ENCODE measurements around the gene BPIFB6.

The BPIFB6 gene

DNA sequence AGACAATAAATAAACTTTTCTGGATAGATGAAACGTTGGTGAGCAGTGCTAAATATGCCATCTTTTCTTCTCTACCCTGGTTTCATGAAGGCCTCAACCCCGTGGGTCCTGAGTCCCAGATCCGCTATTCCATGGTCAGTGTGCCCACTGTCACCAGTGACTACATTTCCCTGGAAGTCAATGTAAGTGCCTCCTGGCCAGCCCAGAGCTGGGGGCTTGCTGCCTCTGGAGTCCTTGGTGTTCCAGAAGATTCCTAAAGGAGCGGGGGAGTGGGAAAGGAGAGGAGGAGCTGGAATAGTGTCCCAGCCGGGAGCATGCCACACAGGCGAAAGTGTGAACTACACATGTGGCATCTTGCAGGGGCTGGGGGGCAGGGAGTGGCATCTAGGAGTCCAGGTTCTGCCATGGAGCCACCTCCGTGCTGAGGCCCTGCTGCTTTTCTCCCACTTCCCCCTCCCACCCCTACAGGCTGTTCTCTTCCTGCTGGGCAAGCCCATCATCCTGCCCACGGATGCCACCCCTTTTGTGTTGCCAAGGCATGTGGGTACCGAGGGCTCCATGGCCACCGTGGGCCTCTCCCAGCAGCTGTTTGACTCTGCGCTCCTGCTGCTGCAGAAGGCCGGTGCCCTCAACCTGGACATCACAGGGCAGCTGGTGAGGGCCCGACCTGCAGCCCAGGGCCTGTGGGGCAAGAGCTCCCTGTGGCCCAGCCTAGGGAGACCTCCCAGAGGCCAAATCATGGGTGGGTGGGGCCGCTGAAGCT is 13.1 kb upstream of the BPIFB6 start:
- Histone ChIP-seq H3K36me3 (ENCODE audit: control insufficient read depth in 2 of 2, insufficient read depth in 2 of 2, low read length in 2 of 2) (no peaks in the 10 kb centered on the region), H3K4me3 (ENCODE audit: low read length in 2 of 2) (no peak overlapping the region), H3K27me3 (ENCODE audit: control insufficient read depth in 2 of 2, insufficient read depth in 2 of 2, low read length in 2 of 2) (peaks cover 2 to 3% of the 10 kb centered on the region in 2 donors), H3K27ac (ENCODE audit: low read depth in 2 of 2, low read length in 2 of 2) (no peak overlapping the region), H3K9ac (ENCODE audit: low read depth in 1 of 2, low read length in 2 of 2) (no peak overlapping the region), H3K9me3 (ENCODE audit: control insufficient read depth in 2 of 2, low read length in 2 of 2) (no peaks in the 10 kb centered on the region), H3K4me1 (ENCODE audit: control insufficient read depth in 2 of 2, insufficient read depth in 2 of 2, low read length in 2 of 2) (no peaks in the 10 kb centered on the region)

DNA sequence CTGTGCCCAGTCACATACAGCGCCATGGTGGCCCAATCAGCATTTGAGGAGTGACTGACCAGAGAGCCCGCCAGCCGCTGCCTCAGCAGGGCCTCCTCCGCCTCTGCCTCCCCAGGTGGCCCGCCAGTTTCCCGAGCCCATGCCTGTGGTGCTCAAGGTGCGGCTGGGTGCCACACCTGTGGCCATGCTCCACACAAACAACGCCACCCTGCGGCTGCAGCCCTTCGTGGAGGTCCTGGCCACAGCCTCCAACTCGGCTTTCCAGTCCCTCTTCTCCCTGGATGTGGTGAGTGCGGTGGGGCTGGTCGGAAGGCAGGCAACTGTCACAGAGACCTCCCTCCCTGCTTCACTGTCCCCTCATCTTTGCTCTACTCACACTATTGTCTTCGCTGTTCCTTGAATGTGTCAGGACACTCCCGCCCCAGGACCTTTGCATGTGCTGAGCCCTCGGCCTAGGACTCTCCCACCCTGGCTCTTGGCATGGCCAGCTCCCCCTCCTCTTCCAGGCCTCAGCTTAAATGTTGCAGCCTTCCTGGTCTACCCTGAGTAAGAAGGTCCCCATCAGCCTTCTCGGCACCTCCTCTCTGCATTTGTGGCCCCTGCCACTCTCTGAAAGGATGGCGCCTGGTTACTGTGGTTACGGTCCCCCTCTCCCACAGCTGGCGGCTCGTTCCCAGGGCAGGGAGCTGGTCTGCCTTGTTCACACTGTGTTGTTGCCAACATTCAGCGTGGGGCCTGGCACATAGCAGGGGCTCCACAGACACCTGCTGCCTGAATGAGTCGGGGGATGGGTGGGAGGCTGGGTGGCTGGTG is 11.8 kb upstream of the BPIFB6 start:
- Histone ChIP-seq H3K9me3 (ENCODE audit: control insufficient read depth in 2 of 2, low read length in 2 of 2) (no peaks in the 10 kb centered on the region), H3K9ac (ENCODE audit: low read depth in 1 of 2, low read length in 2 of 2) (no peak overlapping the region), H3K4me3 (ENCODE audit: low read length in 2 of 2) (no peak overlapping the region), H3K4me1 (ENCODE audit: control insufficient read depth in 2 of 2, insufficient read depth in 2 of 2, low read length in 2 of 2) (no peaks in the 10 kb centered on the region), H3K27me3 (ENCODE audit: control insufficient read depth in 2 of 2, insufficient read depth in 2 of 2, low read length in 2 of 2) (peaks cover 2 to 3% of the 10 kb centered on the region in 2 donors), H3K36me3 (ENCODE audit: control insufficient read depth in 2 of 2, insufficient read depth in 2 of 2, low read length in 2 of 2) (no peaks in the 10 kb centered on the region), H3K27ac (ENCODE audit: low read depth in 2 of 2, low read length in 2 of 2) (no peak overlapping the region)

DNA sequence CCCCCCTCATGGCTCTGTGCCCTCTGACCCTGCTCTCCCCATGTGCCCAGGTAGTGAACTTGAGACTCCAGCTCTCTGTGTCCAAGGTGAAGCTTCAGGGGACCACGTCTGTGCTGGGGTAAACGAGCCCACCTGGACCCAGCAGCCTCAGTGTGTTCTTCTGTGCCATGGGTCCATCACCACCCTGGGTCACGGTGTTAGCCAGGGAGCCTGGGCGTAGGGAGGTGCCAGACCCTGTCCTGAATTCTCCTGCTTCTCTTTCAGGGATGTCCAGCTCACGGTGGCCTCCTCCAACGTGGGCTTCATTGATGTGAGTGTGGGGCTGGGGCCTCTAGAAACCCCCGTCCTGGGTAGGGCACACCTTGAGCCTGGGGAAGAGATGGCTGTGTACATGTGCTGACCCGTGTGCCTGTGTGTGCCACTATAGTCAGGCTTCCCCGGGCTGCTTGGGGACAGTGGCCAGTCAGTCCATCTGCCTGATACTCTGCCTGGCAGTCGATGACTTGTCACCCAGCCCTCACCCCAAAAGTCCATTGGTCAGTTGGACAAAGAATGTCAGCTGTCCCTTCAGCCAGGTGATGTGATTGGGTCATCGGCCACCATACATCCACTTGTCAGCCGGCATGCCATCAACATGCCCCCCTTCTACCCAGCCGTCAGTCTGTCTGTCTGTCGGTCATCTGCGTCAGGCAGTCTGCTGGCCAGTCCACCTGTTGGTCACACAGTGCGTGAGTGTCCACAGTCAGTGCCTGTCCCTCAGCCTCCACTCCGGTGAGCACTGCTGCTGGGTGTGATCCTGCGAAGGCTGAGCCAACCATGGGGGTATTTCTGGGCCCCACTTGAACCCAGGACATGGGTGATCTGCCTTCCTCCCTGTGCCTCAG is 10.9 kb upstream of the BPIFB6 start:
- H3K4me3 ChIP-seq (ENCODE audit: low read length in 2 of 2): no peak overlapping the region
- no peak overlapping the region for H3K9ac ChIP-seq (ENCODE audit: low read depth in 1 of 2, low read length in 2 of 2)
- no peak overlapping the region for H3K27ac ChIP-seq (ENCODE audit: low read depth in 2 of 2, low read length in 2 of 2)
- no peaks in the 10 kb centered on the region for H3K9me3 ChIP-seq (ENCODE audit: control insufficient read depth in 2 of 2, low read length in 2 of 2)
- H3K36me3 ChIP-seq (ENCODE audit: control insufficient read depth in 2 of 2, insufficient read depth in 2 of 2, low read length in 2 of 2): no peaks in the 10 kb centered on the region
- peaks cover 0 to 2% of the 10 kb centered on the region in 2 donors for H3K27me3 ChIP-seq (ENCODE audit: control insufficient read depth in 2 of 2, insufficient read depth in 2 of 2, low read length in 2 of 2)
- H3K4me1 ChIP-seq (ENCODE audit: control insufficient read depth in 2 of 2, insufficient read depth in 2 of 2, low read length in 2 of 2): no peaks in the 10 kb centered on the region

DNA sequence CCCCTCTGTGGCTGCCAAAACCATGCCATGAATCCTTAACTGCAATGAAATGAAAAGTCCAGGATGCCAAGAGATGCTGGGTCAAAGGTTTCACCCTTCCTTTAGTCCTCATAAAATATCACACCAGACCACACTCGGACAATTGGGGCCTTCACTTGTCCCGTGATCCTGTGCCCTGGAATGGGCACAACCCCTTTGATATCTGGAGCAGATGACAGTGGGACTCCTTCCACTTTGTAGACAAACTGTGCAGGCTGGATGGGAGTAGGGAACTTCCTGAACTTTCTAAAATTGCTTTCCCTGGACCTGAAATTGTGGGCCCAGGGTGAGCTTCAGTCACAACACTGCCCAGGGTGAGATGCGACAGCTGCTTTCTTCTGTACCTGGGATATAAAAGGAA is 9.6 kb upstream of the BPIFB6 start:
- no peak overlapping the region for H3K9ac ChIP-seq (ENCODE audit: low read depth in 1 of 2, low read length in 2 of 2)
- no peak overlapping the region for H3K4me3 ChIP-seq (ENCODE audit: low read length in 2 of 2)
- peaks cover 0 to 2% of the 10 kb centered on the region in 2 donors for H3K27me3 ChIP-seq (ENCODE audit: control insufficient read depth in 2 of 2, insufficient read depth in 2 of 2, low read length in 2 of 2)
- no peaks in the 10 kb centered on the region for H3K36me3 ChIP-seq (ENCODE audit: control insufficient read depth in 2 of 2, insufficient read depth in 2 of 2, low read length in 2 of 2)
- H3K27ac ChIP-seq (ENCODE audit: low read depth in 2 of 2, low read length in 2 of 2): no peak overlapping the region
- H3K9me3 ChIP-seq (ENCODE audit: control insufficient read depth in 2 of 2, low read length in 2 of 2): no peaks in the 10 kb centered on the region
- no peaks in the 10 kb centered on the region for H3K4me1 ChIP-seq (ENCODE audit: control insufficient read depth in 2 of 2, insufficient read depth in 2 of 2, low read length in 2 of 2)

DNA sequence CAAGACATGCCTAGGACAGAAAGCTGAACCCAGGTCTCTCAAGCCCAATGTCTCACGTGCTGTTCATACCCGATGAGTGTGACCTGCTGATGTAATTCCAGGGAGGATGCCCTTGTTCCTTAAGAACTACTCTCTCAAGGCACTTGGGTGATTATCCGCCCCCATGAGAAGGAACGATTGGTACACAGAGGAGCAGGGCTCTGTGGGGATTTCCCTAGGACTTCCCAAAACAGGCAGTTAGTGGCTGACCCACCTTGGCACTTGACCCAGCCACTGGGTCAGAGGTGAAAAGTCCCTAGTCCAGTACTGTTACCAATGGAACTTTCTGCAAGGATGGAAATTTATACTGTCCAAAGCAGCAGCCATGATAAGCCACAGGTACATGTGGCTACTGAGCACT is 9.2 kb upstream of the BPIFB6 start:
- no peak overlapping the region for H3K9ac ChIP-seq (ENCODE audit: low read depth in 1 of 2, low read length in 2 of 2)
- no peak overlapping the region for H3K4me3 ChIP-seq (ENCODE audit: low read length in 2 of 2)
- no peak overlapping the region for H3K27ac ChIP-seq (ENCODE audit: low read depth in 2 of 2, low read length in 2 of 2)
- H3K4me1 ChIP-seq (ENCODE audit: control insufficient read depth in 2 of 2, insufficient read depth in 2 of 2, low read length in 2 of 2): no peaks in the 10 kb centered on the region
- H3K27me3 ChIP-seq (ENCODE audit: control insufficient read depth in 2 of 2, insufficient read depth in 2 of 2, low read length in 2 of 2): peaks cover 0 to 2% of the 10 kb centered on the region in 2 donors
- H3K36me3 ChIP-seq (ENCODE audit: control insufficient read depth in 2 of 2, insufficient read depth in 2 of 2, low read length in 2 of 2): no peaks in the 10 kb centered on the region
- H3K9me3 ChIP-seq (ENCODE audit: control insufficient read depth in 2 of 2, low read length in 2 of 2): no peaks in the 10 kb centered on the region

DNA sequence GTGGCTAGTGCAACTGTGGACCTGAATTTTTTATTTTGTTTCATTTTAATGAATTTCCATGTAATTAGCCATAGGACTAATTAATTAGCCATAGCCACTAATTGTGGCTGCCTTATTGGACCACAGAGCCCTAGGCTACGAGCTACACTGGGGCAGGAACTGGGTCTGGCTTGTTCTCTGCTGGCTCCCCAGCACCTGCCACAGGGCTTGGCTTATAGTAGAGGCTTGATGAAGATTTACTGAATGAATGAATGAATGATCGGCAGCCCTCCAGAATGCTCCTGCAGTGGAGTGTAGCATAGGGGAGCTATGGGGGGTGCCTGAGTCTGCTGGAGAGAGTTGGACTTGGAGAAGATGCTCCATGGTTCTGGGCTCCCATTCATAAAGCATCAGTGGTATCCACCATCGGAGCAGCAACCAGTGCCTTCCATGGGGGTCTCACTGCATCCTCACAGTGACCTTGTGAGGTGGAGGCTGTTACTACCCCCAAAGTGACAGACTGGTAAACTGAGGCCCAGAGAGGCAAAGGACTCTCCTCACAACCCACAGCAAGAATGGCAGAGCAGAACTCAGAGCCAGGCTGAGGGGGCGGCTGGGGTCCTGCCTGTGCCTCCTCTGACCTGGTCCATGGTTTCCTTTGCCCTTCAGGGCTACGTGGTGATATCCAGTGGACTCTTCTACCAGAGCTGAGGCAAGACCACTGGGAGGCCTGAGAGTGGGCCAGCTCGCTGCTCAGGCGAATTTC is 8.6 kb upstream of the BPIFB6 start:
- no peaks in the 10 kb centered on the region for H3K4me1 ChIP-seq (ENCODE audit: control insufficient read depth in 2 of 2, insufficient read depth in 2 of 2, low read length in 2 of 2)
- H3K9ac ChIP-seq (ENCODE audit: low read depth in 1 of 2, low read length in 2 of 2): no peak overlapping the region
- H3K27me3 ChIP-seq (ENCODE audit: control insufficient read depth in 2 of 2, insufficient read depth in 2 of 2, low read length in 2 of 2): peaks cover 0 to 2% of the 10 kb centered on the region in 2 donors
- H3K4me3 ChIP-seq (ENCODE audit: low read length in 2 of 2): no peak overlapping the region
- H3K36me3 ChIP-seq (ENCODE audit: control insufficient read depth in 2 of 2, insufficient read depth in 2 of 2, low read length in 2 of 2): no peaks in the 10 kb centered on the region
- no peaks in the 10 kb centered on the region for H3K9me3 ChIP-seq (ENCODE audit: control insufficient read depth in 2 of 2, low read length in 2 of 2)
- H3K27ac ChIP-seq (ENCODE audit: low read depth in 2 of 2, low read length in 2 of 2): no peak overlapping the region

DNA sequence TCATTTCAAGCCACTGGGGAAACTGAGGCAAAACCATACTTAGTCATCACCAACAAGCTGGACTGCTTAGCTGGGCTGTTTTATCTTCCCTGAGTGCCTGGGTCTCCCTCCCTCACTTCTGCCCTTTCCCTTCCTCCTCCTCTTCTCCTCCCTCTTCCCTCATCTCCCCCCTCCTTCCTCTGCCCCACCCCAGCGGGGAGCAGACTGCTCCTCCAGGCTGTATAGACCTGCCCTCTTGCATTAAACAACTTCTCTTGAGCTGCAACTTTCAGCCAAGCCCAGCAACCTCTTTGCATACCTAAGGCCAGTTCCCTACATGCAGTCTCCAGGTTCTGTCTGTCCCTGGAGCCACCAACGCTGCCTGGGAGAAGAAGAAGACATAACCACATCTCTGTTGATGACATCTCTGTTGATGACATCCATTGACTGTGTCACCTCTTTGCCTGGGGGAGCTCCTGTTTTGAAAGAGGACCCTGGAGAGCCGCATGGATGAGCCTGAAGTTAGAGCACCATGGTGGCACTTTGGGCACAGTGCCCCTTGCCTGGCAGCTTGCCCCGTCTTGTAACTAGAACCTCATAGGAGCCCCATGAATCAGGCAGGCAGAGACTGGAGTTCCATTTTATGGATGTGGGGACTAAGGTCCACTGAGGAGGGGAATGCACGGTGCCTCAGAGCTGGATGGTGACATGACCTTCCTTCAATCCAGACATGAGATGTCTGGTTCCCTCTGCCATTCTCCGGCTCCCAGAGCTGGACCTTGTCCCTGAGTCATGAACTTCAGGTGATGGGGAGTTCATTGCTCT is 7.8 kb upstream of the BPIFB6 start:
- H3K4me1 ChIP-seq (ENCODE audit: control insufficient read depth in 2 of 2, insufficient read depth in 2 of 2, low read length in 2 of 2): no peaks in the 10 kb centered on the region
- no peak overlapping the region for H3K9ac ChIP-seq (ENCODE audit: low read depth in 1 of 2, low read length in 2 of 2)
- H3K36me3 ChIP-seq (ENCODE audit: control insufficient read depth in 2 of 2, insufficient read depth in 2 of 2, low read length in 2 of 2): no peaks in the 10 kb centered on the region
- no peaks in the 10 kb centered on the region for H3K9me3 ChIP-seq (ENCODE audit: control insufficient read depth in 2 of 2, low read length in 2 of 2)
- no peak overlapping the region for H3K4me3 ChIP-seq (ENCODE audit: low read length in 2 of 2)
- H3K27me3 ChIP-seq (ENCODE audit: control insufficient read depth in 2 of 2, insufficient read depth in 2 of 2, low read length in 2 of 2): peaks cover 0 to 2% of the 10 kb centered on the region in 2 donors
- no peak overlapping the region for H3K27ac ChIP-seq (ENCODE audit: low read depth in 2 of 2, low read length in 2 of 2)

DNA sequence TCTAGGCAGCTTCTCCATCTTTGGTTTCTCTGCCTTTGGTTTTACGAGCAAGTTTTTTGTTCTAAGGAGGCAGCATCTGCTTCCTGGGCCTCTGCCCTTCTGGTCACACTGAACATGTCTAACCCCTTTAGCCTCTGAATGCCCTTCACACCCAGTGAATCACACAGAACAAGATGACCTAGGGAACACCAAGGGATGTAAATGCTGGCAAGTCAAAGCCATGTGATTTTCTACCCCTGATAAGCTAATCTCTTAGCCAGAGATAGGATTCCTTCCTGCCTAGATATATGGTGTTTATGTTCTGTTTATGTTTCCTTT is 7.2 kb upstream of the BPIFB6 start:
- Histone ChIP-seq H3K9me3 (ENCODE audit: control insufficient read depth in 2 of 2, low read length in 2 of 2) (no peaks in the 10 kb centered on the region), H3K36me3 (ENCODE audit: control insufficient read depth in 2 of 2, insufficient read depth in 2 of 2, low read length in 2 of 2) (no peaks in the 10 kb centered on the region), H3K4me3 (ENCODE audit: low read length in 2 of 2) (no peak overlapping the region), H3K9ac (ENCODE audit: low read depth in 1 of 2, low read length in 2 of 2) (no peak overlapping the region), H3K27ac (ENCODE audit: low read depth in 2 of 2, low read length in 2 of 2) (no peak overlapping the region), H3K4me1 (ENCODE audit: control insufficient read depth in 2 of 2, insufficient read depth in 2 of 2, low read length in 2 of 2) (no peaks in the 10 kb centered on the region), H3K27me3 (ENCODE audit: control insufficient read depth in 2 of 2, insufficient read depth in 2 of 2, low read length in 2 of 2) (peaks cover 0 to 2% of the 10 kb centered on the region in 2 donors)

DNA sequence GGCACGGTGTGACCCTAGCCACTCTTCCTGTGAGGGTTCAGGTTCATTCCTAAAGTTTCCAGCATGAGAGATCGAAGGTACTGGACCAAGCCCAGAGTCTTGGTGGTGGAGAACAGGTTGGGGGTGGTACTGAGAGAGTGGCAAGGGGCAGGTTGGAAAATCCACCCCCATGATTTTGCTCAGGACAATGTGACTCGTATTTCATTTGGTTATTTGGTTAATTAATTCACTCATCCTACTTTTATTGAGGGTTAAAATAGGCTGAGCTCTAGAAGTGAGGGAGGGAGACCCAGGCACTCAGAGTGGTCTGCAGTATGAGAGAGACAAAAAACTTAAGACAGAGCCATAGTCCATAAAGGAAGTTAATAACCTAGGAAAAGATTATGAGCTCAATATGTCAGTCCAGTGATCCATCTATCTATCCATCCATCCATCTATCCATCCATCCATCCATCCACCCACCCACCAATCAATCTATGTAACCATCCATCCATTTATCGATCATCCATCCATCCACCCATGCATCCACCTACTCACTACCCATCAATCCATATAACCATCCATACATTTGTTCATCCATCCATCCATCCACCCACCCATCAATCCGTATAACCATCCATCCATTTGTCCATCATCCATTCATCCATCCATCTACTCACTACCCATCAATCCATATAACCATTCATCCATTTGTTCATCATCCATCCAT is 6.7 kb upstream of the BPIFB6 start:
- Histone ChIP-seq H3K9ac (ENCODE audit: low read depth in 1 of 2, low read length in 2 of 2) (no peak overlapping the region), H3K36me3 (ENCODE audit: control insufficient read depth in 2 of 2, insufficient read depth in 2 of 2, low read length in 2 of 2) (no peaks in the 10 kb centered on the region), H3K4me3 (ENCODE audit: low read length in 2 of 2) (no peak overlapping the region), H3K4me1 (ENCODE audit: control insufficient read depth in 2 of 2, insufficient read depth in 2 of 2, low read length in 2 of 2) (no peaks in the 10 kb centered on the region), H3K9me3 (ENCODE audit: control insufficient read depth in 2 of 2, low read length in 2 of 2) (no peaks in the 10 kb centered on the region), H3K27ac (ENCODE audit: low read depth in 2 of 2, low read length in 2 of 2) (no peak overlapping the region), H3K27me3 (ENCODE audit: control insufficient read depth in 2 of 2, insufficient read depth in 2 of 2, low read length in 2 of 2) (peaks cover 0 to 2% of the 10 kb centered on the region in 2 donors)
